HG03575 (cell line): ENCODE measurements around the gene TMEM95.

ENCODE experiments used
- ATAC-seq: cut with Tn5 transposase; IDR thresholded peaks from one replicate; pipeline ENCODE4 v1.9.1; 2021; ENCODE audit not compliant: unreplicated experiment, insufficient number of reproducible peaks, low FRiP score; ENCODE audit errors: extremely low read depth

Gene TMEM95

GRCh38 chr17:7394452-7395191 is 39.7 kb downstream of the TMEM95 start, which contains the start of gene PLSCR3:
Gene PLSCR3, minus strand, starts transcription at chr17:7394525. Its CDS starts 415 bp downstream, at chr17:7394110.
- no peak for ATAC-seq

- no peak for ATAC-seq
Observed at GRCh38 chr17:7396147-7396546, 41.2 kb downstream of the TMEM95 start.

DNA sequence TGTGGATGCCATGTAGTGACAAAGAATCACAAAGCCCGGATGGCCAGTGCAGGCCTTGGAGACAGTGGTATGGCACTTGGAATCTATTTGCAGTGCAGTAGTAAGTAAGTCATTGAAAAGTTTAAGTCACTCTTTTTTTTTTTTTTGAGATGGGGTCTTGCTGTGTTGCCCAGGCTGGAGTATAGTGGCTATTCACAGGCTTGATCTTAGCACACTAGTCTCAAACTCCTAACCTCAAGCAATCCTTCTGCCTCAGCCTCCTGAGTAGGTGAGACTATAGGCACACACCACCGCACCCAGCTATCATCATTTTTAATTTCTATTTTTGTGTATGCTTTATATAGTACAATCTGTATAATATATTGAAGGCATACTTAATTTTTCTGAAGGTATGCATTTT is 43.7 kb downstream of the TMEM95 start:
- no peak for ATAC-seq

- ATAC-seq = no peak
Observed at GRCh38 chr17:7403043-7403726, 48.2 kb downstream of the TMEM95 start.

GRCh38 chr17:7403727-7403976 is 48.7 kb downstream of the TMEM95 start:
- ATAC-seq = peak; percentile 16

GRCh38 chr17:7403977-7404736 is 49.2 kb downstream of the TMEM95 start, which contains the start of gene TMEM256:
Gene TMEM256, minus strand, starts transcription at chr17:7404097. Its CDS starts 13 bp downstream, at chr17:7404084.
- peak; percentile 79 for ATAC-seq

DNA sequence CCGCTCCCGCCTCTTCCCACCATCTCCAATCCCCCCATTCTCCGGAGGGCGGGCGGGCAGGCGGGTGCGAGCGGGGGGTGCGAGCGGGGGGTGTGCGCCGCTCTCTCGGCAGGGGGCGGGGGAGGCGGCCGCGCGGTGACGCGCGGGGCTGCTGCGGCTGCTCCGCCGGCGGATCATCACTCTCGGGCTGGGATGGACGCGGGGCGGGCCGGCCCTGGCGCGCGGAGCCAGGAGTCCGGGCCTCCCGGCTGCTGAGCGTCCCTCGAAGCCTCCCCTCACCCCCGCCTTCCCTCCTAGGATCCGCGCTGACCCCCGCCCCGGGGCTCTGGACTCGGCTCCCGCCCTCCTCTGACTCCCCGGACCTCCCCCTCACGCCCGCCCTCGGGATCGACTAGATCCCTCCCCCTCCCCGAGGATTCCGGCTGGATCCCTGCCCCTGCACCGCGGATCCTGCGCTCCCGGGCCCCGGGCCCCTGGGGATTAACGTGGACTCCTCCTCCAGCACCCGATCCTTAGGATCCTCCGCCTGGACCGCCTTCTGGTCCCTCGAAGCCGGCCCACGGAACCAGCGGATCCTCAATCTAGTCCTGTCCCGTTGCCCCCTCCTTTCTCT is 49.9 kb downstream of the TMEM95 start:
- ATAC-seq = no peak

DNA sequence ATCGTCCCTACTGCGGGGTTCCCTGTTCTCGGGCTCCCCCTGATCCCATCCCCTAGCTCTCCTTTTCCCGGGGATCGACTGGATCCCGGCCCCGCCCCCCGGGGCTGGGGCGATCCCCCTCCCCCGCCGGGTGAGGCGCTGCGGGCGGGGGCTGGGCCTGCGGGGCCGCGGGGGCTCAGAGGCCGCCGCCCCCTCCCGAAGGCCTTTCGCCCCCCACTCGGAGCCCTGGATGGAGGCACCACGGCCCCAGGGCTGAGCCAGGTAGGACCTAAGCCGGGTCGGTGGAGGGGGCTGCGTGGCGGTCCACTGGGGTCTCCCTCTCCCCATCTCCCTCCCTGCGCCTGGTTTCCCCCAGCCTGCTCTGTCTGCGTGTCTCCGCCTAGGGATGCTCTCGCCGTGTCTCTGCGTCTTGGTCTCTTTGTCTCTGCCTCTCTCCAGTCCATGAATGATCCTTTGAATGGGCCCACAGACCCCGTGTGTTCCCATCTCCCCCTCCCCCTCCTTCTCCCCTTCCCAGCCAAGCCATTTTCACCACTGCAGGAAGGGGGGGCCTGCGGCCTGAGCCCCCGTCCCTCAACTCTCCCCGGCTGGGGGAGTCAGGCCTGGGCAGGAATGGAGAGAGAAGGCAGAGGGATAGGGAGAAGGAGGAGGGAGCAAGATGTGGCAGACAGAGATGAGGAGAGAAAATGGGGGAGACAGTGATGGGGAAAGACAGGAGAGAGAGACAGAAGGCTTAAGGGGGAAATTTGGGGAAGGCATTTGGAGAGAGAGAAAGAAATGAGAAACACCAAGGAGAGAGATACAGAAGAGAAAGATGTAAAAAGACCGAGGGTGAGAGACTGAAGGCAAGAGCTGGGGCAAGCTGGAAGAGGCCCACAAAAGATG is 50.6 kb downstream of the TMEM95 start:
- no peak for ATAC-seq

DNA sequence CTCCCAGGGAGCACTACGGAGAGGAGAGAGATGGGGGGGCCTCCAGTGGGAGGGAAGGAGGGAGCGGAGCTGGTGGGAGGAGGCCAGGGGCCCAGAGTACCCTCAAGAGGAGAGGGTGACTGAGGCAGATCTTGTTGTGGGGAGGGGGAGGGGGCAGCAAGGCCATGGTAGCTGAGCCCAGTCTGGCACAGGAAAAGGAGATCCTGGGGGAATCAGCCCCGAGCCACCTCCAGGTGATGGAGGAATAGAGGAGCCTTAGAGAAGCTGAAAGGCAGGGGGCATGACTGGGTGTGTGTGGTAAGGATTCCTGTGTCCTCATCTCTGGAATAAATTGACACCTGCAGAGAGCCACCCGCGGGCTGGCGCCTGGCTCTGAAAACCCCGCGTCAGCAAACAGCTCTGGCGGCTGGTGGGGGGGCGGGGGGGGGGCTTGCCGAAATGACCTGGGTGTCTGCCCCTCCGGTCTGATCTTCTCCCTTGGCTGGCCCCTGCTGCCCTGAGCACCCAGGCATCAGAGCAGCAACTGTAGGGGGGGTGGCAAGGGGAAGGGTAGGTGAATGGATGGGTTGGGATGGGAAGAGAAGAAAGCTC is 51.4 kb downstream of the TMEM95 start:
- no peak for ATAC-seq
